ENCODE data around the gene CABLES2. TPM values are rescaled to one million over a fixed set of nuclear protein-coding genes. Genes with fewer than 3 reads are reported as not detected.

CABLES2 gene
- total RNA-seq, 1 donor = 1.8 TPM

- TF ChIP-seq, protein P1, sequence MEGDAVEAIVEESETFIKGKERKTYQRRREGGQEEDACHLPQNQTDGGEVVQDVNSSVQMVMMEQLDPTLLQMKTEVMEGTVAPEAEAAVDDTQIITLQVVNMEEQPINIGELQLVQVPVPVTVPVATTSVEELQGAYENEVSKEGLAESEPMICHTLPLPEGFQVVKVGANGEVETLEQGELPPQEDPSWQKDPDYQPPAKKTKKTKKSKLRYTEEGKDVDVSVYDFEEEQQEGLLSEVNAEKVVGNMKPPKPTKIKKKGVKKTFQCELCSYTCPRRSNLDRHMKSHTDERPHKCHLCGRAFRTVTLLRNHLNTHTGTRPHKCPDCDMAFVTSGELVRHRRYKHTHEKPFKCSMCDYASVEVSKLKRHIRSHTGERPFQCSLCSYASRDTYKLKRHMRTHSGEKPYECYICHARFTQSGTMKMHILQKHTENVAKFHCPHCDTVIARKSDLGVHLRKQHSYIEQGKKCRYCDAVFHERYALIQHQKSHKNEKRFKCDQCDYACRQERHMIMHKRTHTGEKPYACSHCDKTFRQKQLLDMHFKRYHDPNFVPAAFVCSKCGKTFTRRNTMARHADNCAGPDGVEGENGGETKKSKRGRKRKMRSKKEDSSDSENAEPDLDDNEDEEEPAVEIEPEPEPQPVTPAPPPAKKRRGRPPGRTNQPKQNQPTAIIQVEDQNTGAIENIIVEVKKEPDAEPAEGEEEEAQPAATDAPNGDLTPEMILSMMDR (IDR thresholded peaks at IDR 0.05; ENCODE audit: extremely low read depth, low read depth, low read length) = no peak
- H3K9me3 ChIP-seq (ENCODE audit: low read depth, low read length) = no peaks in the 10 kb centered on the region
- peaks cover 48% of the 10 kb centered on the region for H3K79me2 ChIP-seq (ENCODE audit: insufficient read depth, low read length)
- no peak overlapping the region for H3K4me2 ChIP-seq (ENCODE audit: insufficient read depth, low read length)
- no peak overlapping the region for H3K27ac ChIP-seq (ENCODE audit: low read depth, low read length)
- no peaks in the 10 kb centered on the region for H3K27me3 ChIP-seq (ENCODE audit: insufficient read depth, low read length)
- H4K20me1 ChIP-seq (ENCODE audit: insufficient read depth, low read length) = peaks cover 30% of the 10 kb centered on the region
- no peak overlapping the region for H3K4me3 ChIP-seq (ENCODE audit: insufficient read depth, low read length)
- DNase-seq (ENCODE audit: insufficient read length, low spot score, missing footprints) = no peak
- peaks cover 19% of the 10 kb centered on the region for H3K4me1 ChIP-seq (ENCODE audit: insufficient read depth, low read length)
- H3K36me3 ChIP-seq (ENCODE audit: insufficient read depth, low read length) = peaks cover 28% of the 10 kb centered on the region
- H2AFZ ChIP-seq (ENCODE audit: low read length) = no peak overlapping the region
Measured at GRCh38 chr20:62389601-62390087, 17.4 kb downstream of the CABLES2 start.

DNA sequence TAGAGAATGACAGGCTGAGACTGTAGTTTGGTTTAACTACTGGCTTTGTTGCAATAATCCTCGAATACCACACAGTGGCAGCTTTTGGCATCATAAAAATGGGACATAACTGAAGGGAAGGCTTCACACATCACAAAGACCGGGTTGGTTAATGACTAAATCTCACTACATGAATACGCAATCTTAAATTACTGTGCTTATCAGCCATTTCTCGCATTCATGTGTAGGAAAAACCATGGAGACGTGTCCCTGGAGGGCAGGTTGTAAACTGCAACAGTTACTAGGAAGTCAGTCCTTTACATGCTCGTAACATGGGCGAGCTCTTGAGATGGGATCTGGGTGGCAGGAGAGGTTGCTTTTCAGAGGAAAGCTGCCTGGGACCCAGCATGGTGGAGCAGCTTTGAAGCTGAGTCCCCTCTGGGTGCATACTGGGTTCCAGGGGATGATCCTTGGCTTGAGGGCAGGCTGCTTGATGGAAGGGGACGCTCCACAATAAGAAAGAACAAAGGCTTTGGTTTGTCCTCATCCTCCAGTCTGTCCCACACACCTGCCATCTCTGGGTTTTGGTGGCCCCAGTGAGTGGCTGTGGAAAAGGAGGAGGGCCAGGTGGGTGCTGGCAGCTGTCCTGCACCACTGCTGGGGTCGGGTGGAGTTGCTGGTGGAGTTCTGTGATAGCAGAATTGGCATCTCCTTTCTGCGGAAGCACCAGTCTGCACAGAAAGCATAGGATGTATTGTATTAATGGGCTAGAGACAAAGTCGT, 18.1 kb downstream of the CABLES2 start:
- peak overlapping the region; percentile 67 for H3K27ac ChIP-seq (ENCODE audit: low read depth, low read length)
- H2AFZ ChIP-seq (ENCODE audit: low read length) = no peak overlapping the region
- no peak overlapping the region for H3K4me3 ChIP-seq (ENCODE audit: insufficient read depth, low read length)
- peaks cover 52% of the 10 kb centered on the region for H3K79me2 ChIP-seq (ENCODE audit: insufficient read depth, low read length)
- TF ChIP-seq, protein P1 (IDR thresholded peaks at IDR 0.05; ENCODE audit: extremely low read depth, low read depth, low read length) = no peak
- peaks cover 28% of the 10 kb centered on the region for H3K36me3 ChIP-seq (ENCODE audit: insufficient read depth, low read length)
- DNase-seq (ENCODE audit: insufficient read length, low spot score, missing footprints) = no peak
- H3K4me1 ChIP-seq (ENCODE audit: insufficient read depth, low read length) = peaks cover 19% of the 10 kb centered on the region
- H3K4me2 ChIP-seq (ENCODE audit: insufficient read depth, low read length) = peak overlapping the region; percentile 94
- peaks cover 30% of the 10 kb centered on the region for H4K20me1 ChIP-seq (ENCODE audit: insufficient read depth, low read length)
- no peaks in the 10 kb centered on the region for H3K9me3 ChIP-seq (ENCODE audit: low read depth, low read length)
- H3K27me3 ChIP-seq (ENCODE audit: insufficient read depth, low read length) = no peaks in the 10 kb centered on the region

DNA sequence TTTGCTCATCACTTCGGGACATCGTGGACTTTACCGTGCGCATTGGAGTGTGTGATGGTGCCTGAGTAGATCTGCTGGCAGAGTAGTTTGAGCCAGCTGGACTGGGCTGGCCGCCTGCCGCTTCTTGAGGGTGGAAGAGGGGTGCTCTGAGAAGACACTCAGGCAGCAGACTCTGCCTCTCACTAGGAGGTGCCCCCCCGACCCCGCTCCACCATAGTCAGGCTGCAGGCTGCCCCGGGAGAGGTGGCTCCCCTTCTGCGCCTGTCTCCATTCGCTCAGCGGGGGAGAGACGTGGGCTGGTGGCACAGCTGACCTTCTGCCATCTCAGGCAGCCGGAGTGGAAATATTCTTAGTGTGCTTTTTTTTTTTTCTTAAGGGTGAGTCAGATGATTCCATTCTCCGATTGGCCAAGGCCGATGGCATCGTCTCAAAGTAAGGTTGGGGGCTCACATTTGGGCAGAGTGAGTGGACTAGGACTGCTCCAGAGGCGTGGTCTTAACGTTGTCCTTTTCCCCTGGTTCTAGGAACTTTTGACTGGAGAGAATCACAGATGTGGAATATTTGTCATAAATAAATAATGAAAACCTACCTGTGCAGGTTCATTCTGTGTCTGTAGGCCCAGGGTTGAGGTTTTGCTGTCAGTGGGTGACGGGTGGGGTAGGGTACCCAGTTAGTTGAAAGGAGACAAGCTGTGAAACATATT, 19.0 kb downstream of the CABLES2 start:
- DNase-seq (ENCODE audit: insufficient read length, low spot score, missing footprints) = no peak
- peaks cover 28% of the 10 kb centered on the region for H3K36me3 ChIP-seq (ENCODE audit: insufficient read depth, low read length)

More for the DNA sequence above, 19.0 kb downstream of the CABLES2 start:
- H3K4me1 ChIP-seq (ENCODE audit: insufficient read depth, low read length) = peaks cover 19% of the 10 kb centered on the region
- H3K27ac ChIP-seq (ENCODE audit: low read depth, low read length) = peak overlapping the region; percentile 67
- peak overlapping the region; percentile 96 for H3K4me3 ChIP-seq (ENCODE audit: insufficient read depth, low read length)
- H3K27me3 ChIP-seq (ENCODE audit: insufficient read depth, low read length) = no peaks in the 10 kb centered on the region
- H4K20me1 ChIP-seq (ENCODE audit: insufficient read depth, low read length) = peaks cover 33% of the 10 kb centered on the region
- peaks cover 52% of the 10 kb centered on the region for H3K79me2 ChIP-seq (ENCODE audit: insufficient read depth, low read length)
- peak overlapping the region; percentile 94 for H3K4me2 ChIP-seq (ENCODE audit: insufficient read depth, low read length)
- no peak overlapping the region for H2AFZ ChIP-seq (ENCODE audit: low read length)
- TF ChIP-seq, protein P1 (IDR thresholded peaks at IDR 0.05; ENCODE audit: extremely low read depth, low read depth, low read length) = no peak
- H3K9me3 ChIP-seq (ENCODE audit: low read depth, low read length) = no peaks in the 10 kb centered on the region

Measured in osteoblast (primary cell).